NOMO-1 treated with dmso at 0.1 percent for 144 hours (cell line): Measurements from ENCODE around the gene SLC6A3.

Source experiments
- DNase-seq: peaks from one replicate; lab custom pipeline; 2025; ENCODE audit not compliant: unreplicated experiment; lab: John Stamatoyannopoulos, UW

Gene SLC6A3

DNA sequence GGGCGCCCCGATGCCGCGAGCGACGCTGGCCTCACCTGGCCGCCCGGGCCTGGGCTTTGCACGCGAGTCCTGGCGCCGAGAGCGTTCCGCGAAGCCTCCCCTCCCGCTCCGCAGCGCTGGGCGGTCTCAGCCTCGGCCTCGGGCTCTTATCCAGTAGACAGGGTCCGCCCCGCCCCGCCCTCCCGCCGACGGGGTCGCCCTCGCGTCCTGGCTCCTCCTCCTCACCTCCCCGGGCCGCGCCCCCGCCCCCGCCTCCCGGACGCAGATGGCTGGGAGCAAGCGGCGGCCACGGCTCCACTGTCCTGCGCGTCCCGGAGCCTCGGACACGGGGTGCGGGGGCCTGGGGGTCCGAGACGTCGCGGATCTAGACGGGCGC is at the start of gene SLC6A3:
Gene SLC6A3 (minus strand): TSS at position 128 of the 376 bp plus-strand sequence. CDS start 2,243 bp downstream, outside the sequence.
- DNase-seq: no peak

DNA sequence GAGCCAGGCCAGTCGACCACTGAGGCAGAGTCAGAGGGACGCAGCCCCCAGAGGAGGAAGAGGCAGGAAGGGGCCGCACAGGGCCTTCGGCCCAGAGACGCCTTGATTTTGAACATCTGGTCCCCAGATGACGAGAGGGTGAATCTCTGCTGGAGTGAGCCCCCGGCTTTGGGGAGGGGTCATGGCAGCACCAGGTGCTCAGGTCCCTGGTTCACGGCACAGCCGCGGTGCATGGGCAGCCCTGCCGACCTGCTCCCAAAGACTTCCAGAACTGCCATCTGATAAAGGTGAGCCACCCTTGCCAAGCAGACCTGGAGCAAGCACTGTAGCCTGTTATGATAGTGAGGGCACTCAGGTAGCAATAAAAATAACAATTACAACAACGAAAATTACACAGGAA is 48.7 kb upstream of the SLC6A3 start:
- no peak for DNase-seq

- no peak for DNase-seq
Observed at GRCh38 chr5:1493413-1493812, 48.2 kb upstream of the SLC6A3 start.

DNA sequence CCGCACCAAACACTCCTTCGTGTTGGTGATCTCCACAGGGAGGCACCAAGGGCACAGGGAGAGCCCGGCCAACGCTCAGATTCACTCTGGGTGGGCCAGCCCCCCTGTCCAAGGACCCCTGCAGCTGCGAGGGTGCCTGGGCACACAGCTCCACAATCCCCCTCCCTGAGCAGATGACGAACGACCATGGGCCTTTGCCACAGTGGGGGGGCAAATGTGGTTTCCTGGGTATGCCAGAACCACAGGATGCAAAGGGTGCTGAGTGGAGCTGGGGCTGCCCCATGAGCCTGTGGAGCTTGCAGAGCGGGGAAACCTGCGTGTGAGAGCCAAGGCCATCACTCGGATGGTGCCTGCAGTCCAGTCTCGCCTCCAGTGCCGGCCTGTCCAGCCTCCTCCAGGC is 47.5 kb upstream of the SLC6A3 start:
- no peak for DNase-seq

DNA sequence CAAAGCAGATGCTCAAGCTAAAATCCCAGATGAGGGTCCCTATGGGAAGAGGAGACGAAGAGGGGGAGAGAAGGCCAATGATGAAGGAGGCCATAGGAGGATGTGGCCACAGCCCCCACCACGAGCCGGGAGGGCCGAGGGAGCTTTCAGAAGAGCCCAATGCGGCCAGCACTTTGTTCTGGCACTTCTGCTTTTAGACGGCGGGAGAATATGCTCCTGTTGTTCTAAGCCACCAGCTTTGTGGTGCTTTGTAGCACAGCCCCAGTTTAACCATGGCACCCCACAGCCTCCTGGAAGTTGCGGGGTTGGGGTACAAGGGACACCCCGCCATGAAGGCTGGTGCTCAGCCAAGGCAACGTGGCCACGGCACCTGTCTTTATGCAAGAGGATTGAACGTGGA is 45.1 kb upstream of the SLC6A3 start:
- DNase-seq: peak; percentile 57

- DNase-seq: no peak
Observed at GRCh38 chr5:1489754-1490153, 44.5 kb upstream of the SLC6A3 start.

- no peak for DNase-seq
Observed at GRCh38 chr5:1488882-1489680, 43.8 kb upstream of the SLC6A3 start.

GRCh38 chr5:1487079-1487764 is 42.0 kb upstream of the SLC6A3 start:
- no peak for DNase-seq

DNA sequence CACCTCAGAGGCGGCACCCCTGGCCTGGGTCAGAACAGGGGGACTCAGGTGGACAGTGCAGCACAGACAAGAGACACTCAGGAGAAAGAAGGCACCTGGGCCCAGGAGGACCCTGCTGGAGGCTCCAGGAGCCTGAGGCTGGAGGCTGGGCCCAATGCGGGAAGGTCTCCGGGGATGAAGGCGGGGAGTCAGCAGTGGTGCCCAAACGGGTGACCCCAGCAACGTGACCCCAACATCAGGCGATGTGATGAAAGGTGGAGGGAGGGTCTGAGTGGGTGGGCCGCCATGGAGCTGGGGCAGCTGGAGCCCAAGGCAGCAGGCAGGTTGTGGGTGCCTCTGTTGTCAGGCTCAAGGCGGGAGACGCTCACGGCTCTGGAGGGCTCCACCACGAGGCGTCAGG is 41.0 kb upstream of the SLC6A3 start:
- DNase-seq: no peak

DNA sequence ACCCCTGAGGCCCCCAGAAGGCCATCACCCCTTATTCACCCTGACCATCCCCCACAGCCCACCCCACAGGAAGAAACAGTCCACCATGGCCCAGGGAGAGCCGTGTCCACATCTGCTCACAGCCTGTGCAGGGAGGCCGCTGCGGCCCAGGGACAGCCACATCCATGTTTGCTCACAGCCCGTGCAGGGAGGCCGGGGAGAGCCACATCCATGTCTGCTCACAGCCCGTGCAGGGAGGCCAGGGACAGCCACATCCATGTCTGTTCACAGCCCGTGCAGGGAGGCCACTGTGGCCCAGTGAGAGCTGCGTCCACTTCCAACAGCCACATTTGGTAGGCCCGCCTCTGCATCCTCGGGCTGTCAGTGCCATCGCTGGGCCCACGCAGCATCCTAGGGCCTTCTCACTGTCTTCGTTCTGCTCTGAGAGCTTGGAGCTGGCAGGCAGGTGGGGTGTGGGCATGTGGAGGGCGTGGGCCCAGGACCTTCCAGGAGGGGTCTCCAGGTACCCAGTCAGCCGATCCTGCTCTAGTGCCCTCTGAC is 40.4 kb upstream of the SLC6A3 start:
- no peak for DNase-seq

- DNase-seq: no peak
Observed at GRCh38 chr5:1484730-1485578, 39.7 kb upstream of the SLC6A3 start.

GRCh38 chr5:1483856-1484729 is 38.9 kb upstream of the SLC6A3 start:
- DNase-seq: no peak

DNA sequence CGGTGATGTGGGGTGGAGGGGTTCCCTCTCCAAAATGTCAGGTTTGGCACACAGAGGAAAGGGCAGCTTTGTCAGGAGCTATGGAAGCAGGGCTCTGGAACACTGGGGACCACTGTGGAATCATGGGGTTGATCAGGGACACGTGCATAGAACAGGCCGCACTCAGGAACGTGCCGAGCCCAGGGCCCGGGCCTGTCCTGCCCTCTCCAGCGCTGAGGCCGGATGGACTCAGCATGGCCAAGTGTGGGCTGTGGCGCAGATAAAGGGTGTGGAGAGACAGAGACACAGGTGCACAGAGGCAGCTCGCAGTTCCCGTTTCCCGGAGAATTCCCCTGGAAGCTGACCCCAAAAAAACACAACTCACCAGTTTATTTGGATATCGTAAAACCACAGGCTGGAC is 37.8 kb upstream of the SLC6A3 start:
- DNase-seq: no peak

GRCh38 chr5:1481959-1482331 is 36.7 kb upstream of the SLC6A3 start:
- DNase-seq: no peak

GRCh38 chr5:1481266-1481958 is 36.2 kb upstream of the SLC6A3 start:
- DNase-seq: no peak

DNA sequence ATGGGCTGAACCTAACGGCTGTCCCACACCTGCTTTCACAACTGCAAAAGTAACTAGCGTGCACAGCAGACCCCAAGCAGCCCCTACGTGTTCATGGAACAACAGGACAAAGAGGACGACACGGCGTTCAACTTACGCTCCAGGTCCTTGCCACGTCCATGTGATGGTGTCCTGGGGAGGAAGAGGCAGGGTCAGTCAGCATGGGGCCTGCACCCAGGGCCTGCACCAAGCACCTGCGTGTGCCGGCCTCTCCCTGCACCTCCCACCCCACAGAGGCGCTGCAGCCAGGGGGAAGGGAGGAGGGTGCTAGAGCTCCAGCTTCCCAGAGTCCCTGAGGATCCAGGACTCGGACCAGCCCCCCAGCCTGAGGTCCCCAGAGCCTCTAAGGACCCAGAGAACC is 35.6 kb upstream of the SLC6A3 start:
- no peak for DNase-seq

DNA sequence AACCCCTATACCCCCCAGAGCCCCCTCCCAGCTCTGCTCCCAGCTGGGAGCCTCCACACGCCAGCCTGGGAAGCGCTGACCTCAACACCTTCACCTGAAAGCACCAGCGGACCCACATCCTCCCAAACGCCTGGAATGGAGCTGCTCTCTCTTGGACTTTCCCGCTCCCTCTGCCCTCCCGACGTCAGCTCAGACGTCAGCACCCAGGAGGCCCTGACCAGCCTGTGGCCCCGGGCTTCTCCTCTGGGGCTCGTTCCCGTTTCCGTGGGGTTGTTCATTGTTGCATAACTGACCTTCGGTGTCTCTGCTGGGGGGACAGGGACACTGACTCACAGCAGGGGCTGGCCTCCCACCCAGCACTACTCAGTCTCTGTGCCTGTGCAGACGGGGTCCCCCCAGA is 35.0 kb upstream of the SLC6A3 start:
- peak; percentile 72 for DNase-seq

GRCh38 chr5:1479581-1480188 is 34.4 kb upstream of the SLC6A3 start:
- DNase-seq: peak; percentile 89

DNA sequence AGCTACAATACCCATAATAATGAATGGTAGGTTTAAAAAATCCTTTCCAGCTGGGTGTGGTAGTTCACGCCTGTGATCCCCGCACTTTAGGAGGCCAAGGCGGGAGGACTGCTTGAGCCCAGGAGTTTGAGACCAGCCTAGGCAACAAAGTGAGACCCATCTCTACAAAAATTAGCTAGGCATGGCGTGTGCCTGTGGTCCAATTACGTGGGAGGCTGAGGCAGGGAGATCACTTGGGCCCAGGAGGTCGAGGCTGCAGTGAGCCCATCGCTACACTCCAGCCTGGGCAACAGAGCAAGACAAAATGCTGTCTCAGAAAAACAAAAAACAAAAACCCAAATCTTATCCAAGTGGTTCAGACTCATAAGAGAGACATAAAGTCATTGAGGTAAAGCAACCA is 33.8 kb upstream of the SLC6A3 start:
- DNase-seq: no peak
